GM18909 (cell line): Measurements from ENCODE around the gene CENPC.
"Not testable (repeated sequence)": the region's sequence is repeated elsewhere in the genome, so short reads cannot be mapped to it uniquely, and the experiment has no call there.

Source experiments
- ATAC-seq: cut with Tn5 transposase; IDR thresholded peaks from one replicate; pipeline ENCODE4 v1.9.1; 2021; ENCODE audit warnings: mild to moderate bottlenecking; ENCODE audit not compliant: unreplicated experiment, poor library complexity

CENPC gene

DNA sequence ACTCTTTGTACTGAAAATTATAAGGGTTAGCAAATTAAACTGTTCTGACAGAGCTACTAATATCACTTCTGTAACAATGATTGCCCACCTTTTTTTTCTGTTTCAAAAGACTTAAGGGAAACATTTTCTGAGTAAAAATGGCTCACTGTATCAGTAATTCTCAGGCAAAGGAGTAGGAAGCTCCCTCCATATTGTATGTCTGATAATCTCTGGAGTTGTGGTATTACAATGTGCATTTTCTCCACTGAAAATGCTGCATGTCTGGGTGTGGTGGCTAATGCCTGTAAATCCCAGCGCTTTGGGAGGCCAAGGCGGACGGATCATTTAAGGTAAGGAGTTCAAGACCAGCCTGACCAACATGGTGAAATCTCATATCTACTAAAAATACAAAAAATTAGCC, 8.8 kb upstream of the CENPC start:
- no peak for ATAC-seq

DNA sequence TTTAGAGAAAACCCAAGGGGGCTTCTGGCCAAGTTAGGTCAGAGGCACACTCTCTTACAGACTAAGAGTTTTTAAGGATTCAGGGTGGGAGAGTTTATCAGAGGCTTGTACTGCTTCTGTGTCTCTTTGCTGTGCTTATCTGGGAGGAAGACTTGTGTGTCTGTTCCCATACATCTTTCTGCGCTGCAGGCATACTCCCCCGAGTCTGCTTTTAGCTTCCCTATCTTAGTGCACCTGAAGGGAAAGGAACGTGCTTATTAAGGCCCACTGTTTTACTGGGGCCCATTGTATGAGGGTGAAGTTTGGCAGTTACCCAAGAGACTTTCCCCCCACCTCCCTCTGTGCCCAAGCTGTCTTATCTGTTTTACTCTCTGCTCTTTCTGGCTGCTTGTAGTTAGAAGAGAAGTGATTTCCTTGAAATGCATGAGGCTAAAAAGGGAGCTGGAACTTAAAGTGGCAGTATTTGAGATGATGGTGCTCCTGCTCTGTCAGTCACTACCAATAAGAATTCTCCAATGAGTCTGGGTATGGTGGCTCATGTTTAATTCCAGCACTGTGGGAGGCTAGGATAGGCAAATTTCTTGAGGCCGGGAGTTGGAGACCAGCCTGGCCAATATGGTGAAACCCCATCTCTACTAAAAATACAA, 7.0 kb upstream of the CENPC start:
- ATAC-seq, result not testable (repeated sequence)

DNA sequence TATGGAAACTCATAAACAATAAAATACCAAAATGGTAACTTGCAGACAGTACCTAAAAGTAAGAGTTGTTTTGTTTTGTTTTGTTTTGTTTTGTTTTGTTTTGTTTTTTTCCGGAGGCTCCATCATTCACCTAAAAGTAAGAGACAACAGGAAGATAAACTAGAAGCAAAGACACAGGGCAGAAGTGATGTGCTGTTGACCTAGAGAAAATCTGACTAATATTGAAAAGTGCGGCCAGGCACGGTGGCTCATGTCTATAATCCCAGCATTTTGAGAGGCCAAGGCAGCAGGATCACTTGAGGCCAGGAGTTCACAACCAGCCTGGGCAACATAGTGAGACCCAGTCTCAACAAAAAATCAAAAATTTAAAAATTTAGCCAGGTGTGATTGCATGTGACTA, 5.6 kb upstream of the CENPC start:
- ATAC-seq, result peak; percentile 32

DNA sequence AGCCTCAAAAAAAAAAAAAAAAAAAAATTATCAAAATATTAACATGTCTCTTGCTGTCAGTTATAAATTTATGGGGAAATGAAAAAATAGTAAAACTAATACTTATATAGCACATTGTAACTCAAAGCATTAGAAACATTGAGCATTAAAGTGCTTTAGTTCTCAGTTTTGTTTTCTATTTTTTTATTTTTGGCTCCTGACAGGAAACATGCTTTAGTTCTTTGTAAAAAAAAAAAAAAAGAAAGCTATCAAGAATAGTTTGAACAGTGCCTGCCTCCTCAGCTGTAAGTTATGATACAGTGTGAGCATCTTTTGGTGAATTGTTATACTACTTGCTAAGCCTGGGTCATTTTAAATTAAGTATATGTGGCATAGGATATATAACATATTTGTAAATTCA, 5.1 kb upstream of the CENPC start:
- peak; percentile 42 for ATAC-seq

DNA sequence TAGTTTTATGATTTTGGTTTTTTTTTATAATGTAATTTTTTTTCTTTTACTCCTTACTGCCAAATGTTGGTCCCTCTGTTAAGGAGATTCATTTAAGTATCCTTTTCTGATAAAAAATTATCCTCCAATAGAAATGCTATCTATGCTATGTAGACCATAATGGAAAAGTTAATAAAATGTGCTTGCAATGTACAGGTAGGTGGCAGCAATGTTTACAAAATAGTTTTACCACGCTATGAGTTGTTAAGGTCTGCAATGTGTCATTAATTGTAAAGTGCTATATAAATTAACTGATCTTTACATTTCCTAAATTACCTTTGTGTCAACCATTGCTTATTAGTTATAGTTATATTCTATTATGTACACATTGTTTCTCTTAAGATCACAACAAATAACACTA, 3.8 kb upstream of the CENPC start:
- ATAC-seq, result peak; percentile 27

DNA sequence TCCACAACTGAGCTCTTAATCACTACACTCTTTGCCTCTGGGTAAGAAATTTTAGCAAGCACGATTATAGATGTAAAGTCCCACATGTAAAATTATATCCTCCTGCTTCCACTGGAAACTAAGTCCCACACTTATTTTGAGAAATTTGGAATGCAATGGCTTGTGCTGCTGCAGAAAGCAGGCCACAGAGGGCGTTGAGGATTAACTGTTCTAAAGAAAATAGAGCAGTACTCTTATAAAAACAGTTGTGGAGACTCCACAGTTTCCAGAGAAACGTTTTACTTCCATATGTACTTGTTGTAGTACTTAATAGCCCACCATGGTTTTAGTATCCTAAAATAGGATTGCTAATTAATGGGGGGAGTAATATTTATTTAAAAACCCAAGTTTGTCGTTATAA, 1.7 kb upstream of the CENPC start:
- no peak for ATAC-seq

DNA sequence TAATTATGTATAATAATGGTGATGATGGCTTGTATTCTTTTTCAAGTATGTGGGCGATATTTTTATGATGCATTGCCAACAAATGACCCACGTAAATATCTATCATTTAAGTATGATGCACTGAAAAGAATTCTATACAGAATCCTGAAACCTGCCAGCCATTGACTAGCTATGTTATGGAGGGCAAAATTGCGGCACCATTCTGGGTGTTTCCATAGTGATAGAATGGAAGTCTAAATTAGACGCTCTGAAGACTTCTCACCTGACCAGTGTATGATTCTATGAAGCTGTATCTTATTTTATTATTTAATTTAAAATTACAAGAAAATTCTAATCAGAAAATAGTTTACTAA, 677 bp upstream of the CENPC start:
- no peak for ATAC-seq

DNA sequence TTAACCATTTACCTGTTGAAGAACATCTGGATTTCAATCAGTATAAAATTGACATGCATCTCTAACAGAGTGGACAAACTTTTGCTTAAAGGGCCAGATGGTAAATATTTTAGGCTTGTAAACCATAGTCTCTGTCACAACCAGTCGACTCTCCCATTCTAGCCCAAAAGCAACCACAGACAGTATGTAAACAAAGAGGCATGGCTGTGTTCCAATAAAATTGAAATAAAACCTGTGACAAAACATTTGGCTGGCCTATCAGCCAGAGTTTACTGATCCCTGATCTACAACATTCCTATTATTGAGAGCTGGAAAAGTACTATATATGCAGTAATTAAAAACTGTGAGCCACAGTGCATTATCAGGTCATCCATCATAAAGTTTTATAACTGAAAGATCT, 3.2 kb downstream of the CENPC start:
- ATAC-seq, result no peak

DNA sequence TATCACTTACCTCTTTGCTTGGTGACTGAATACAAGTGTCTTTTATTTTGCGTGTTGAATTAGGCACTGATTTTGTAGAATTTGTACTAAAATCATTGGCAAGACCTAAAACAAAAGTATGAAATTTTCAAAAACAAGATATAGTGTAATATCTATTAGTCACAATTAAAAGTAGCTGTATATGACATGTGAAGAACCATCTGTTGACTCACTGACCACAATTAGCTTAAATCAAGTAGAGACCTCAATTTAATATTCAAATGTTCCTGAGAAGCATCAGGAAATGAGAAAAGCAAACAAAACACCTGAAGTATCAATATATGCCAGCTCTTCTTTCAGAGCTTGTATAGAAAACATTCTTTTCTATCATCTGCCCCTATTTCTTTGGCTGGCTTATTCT, 5.5 kb downstream of the CENPC start:
- ATAC-seq, result no peak

DNA sequence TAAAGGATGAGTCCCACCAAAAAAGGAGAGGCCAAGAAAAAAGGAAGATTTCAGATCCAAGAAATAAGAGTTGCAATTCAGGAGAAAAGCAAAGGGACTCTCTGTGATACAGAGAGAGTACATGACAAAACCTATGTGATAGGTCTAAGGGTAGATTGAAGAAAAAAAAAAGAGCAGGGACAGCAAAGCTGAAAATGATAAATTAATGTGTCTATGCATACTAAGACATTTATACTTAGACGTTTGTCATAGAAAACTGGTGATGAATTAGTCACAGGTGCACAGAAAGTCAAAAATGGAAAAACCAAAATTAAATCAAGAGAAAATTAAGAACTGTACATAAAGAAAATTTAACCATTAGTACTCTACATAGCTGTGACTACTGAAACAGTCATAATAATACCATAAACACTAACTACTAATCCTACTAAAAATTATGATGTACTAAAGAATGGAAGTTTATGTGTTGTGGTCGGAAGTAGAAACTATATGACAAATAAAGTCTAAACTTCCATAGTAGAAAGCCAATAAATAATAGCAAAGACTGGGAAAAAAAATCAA, 9.9 kb downstream of the CENPC start:
- no peak for ATAC-seq

DNA sequence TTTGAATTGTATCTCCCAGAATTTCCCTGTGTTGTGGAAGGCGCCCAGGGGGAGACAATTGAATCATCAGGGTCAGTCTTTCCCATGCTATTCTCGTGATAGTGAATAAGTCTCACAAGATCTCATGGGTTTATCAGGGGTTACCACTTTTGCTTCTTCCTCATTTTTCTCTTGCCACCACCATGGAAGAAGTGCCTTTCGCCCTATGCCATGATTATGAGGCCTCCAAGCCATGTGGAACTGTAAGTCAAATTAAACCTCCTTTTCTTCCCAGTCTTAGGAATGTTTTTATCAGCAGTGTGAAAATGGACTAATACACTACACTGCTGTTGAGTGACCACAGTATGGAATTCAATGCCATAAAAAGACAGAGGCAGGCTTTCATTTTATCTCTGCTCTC, 12.2 kb downstream of the CENPC start:
- ATAC-seq, result no peak

DNA sequence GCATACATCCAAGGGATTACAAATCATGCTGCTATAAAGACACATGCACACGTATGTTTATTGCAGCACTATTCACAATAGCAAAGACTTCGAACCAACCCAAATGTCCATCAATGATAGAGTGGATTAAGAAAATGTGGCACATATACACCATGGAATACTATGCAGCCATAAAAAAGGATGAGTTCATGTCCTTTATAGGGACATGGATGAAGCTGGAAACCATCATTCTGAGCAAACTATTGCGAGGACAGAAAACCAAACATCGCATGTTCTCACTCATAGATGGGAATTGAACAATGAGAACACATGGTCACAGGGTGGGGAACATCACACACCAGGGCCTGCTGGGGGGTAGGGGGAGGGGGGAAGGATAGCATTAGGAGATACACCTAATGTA, 12.9 kb downstream of the CENPC start:
- ATAC-seq, result not testable (repeated sequence)

DNA sequence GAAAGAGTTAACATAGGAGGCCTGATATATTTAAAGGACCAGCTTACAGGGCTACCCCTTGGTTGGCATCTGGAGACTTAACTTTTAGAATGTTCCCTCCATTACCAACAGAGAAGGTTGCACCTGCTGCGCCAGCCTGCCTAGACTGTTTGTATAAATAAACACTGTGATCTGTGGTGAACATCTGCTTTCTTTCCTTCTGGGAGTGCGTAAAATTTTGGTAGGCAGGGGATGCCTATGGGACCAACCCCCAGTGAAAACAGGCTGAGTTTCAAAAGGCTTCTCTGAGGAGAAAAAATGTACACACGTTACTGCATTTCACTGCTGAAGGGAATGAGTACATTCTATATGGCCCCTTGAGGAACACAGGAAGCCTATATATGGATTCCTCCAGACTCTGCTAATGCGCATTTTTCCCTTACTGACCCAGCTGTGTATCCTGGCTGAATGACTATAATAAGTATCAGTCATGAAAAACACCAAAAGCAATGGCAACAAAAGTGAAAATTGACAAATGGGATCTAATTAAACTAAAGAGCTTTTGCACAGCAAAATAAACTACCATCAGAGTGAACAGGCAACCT, 13.8 kb downstream of the CENPC start:
- ATAC-seq, result no peak

DNA sequence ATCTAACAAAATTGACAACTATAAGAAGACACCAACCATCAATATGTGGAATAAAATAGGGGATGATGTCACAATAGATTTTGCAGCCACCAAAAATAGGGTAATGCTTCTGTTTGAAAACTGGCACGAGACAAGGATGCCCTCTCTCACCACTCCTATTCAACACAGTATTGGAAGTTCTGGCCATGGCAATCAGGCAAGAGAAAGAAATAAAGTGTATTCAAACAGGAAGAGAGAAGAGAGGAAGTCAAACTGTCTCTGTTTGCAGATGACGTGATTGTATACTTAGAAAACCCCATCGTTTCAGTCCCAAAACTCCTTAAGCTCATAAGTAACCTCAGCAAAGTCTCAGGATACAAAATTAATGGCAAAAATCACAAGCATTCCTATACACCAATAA, 21.2 kb downstream of the CENPC start:
- ATAC-seq, result not testable (repeated sequence)

DNA sequence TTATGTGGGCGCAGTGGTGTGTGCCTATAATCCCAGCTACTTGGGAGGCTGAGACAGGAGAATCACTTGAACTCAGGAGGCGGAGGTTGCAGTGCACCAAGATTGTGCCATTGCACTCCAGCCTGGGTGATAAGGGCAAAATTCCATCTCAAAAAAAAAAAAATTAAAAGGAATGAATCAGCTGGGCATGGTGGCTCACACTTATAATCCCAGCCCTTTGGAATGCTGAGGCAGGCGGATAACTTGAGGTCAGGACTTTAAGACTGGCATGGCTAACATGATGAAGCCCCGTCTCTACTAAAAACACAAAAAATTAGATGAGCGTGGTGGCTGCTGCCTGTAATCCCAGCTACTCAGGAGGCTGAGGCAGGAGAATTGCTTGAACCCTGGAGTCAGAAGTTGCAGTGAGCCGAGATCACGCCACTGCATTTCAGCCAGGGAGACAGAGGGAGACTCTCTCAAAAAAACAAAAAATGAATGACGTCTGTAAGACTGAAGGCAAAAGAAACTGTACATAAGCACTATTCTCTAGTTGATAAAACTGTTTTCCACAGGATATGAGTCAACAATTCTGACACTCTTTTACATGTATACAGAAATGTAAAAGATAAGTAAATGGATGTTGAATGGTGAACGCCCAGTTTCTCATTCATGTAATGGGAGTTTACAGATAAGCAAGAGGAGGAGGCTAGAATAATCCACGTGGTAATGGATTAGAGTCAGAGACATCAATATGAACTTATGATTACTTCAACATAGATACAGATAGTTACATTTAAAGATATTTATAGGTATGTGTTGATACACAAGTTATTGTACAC, 22.2 kb downstream of the CENPC start:
- no peak for ATAC-seq

DNA sequence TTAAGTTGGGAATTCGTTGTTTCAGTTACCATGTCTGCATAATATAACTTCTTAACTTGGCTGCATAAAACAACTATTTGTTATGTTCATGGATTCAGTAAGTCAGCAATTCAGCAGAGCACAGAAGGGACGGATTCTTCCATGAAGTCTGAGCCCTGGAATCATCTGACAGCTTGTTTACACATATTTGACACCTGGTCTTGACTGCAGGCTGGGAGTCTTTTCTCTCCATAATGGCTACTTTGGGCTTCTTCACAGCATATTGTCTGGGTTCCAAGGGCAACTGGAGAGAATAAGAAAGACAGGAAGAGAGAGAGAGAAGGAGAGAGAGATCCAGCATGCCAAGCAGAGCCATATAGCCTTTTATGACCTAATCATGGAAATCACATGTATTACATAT, 23.1 kb downstream of the CENPC start:
- no peak for ATAC-seq

DNA sequence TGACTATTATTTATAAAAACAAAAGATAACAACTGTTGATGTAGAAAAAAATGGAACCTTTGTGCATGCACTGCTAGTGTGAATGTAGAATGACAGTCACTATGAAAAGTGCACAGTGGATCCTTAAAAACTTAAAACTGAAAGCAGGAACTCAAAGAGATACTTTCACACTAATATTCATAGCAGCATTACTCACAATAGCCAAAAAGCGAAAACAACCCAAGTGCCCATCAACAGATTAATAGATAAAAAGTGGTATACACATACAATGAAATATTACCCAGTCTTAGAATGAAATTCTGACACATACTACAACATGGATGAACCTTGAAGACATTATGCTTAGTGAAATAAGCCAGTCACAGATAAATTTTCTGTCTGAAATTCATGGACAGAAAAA, 23.8 kb downstream of the CENPC start:
- peak; percentile 84 for ATAC-seq

DNA sequence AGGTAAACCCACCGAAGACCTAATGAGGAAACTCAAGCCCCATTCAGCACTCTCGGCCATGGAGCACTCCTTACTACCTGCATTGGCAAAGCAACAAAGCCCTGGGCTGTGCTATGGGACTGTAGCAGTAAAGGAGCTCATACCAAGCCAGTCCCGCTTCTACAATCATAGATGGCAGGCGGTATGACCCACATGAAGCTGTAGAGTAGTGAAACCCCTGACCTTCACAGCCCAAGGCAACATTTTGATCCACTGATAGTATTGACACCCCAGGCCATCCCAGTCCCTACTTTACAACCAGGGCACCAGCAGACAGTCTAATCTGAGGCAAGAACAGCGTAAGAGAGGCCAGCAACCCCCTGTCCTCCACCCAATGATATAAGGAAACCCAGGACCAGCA, 25.2 kb downstream of the CENPC start:
- no peak for ATAC-seq

DNA sequence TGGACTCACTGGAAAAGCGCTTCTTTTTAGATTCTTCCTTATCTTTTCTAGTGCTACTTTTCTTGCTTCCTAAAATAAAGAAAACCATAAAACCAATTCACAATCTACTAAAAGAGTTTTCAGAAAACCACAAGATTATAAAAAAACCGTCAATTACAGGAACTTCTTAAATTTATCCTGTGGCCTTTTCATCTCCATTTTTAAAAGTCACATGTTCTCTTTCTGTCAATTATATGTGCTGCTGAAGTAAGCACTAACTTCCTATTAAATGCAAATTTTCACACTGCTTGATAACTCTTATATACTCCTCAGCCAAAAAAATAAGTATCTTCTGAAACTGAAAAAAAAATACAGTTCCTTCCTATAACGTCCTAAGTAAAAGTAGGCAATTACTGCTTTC, 32.8 kb downstream of the CENPC start:
- ATAC-seq, result no peak

DNA sequence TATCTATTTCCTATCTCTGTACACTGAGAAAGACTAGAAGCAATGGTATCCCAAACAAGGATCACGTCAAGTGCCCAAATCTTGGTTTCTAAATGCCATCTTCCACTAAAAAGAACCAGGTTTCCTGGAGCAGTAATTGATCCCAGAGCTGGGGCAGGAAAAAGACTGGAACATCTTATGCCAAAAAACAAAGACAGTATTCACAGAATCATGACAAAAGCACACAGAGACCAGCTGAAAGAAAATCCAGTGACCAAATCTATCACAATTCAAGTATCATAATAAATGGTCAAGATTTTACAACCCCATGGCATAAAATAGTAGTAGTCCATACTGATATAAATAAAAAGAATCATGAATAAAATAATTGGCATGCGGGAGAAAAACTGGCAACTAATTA, 44.9 kb downstream of the CENPC start:
- ATAC-seq, result no peak

DNA sequence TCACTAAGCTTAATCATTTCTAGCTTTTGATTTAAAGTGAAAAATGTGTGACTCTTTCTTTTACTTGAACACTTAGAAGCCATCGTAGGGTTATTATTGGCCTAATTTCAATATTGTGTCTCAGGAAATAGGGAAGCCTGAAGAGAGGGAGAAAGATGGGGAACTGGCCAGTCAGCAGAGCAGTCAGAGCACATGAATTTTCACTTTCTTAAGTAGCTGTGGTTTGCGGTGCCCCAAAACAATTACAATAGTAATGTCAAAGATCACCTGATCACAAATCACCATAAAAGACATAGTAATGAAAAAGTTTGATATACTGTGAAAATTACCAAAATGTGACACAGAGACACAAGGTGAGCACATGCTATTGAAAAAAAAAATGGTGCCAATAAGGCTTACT, 45.5 kb downstream of the CENPC start:
- ATAC-seq, result peak; percentile 86
